AG09319 (cell line): Measurements from ENCODE around the gene SETBP1.

ENCODE experiments used
- DNase-seq: peaks from one replicate; pipeline ENCODE4 v3.0.0-alpha.2; 2010; ENCODE audit warnings: low read depth; ENCODE audit errors: extremely low read depth
- CTCF ChIP-seq: IDR thresholded peaks from 2 replicates; pipeline ENCODE4 v1.5.1; 2011; ENCODE audit warnings: low read depth, mild to moderate bottlenecking, inconsistent platforms, low read length, moderate library complexity

Gene SETBP1

GRCh38 chr18:44869533-44869932 lies 188.8 kb downstream of the SETBP1 start:
- DNase-seq: no peak
- no peak for TF ChIP-seq CTCF

- no peak for TF ChIP-seq CTCF
Observed at GRCh38 chr18:44870631-44871502, 190.2 kb downstream of the SETBP1 start.

GRCh38 chr18:44871771-44872170 lies 191.1 kb downstream of the SETBP1 start:
- no peak for TF ChIP-seq CTCF
- DNase-seq: no peak

More at GRCh38 chr18:44870631-44871502, 190.2 kb downstream of the SETBP1 start:
- no peak for DNase-seq

GRCh38 chr18:44876024-44876423 lies 195.3 kb downstream of the SETBP1 start:
- no peak for DNase-seq

GRCh38 chr18:44876755-44877154 lies 196.1 kb downstream of the SETBP1 start:
- DNase-seq: no peak
- no peak for TF ChIP-seq CTCF

More at GRCh38 chr18:44876024-44876423, 195.3 kb downstream of the SETBP1 start:
- TF ChIP-seq CTCF: no peak

GRCh38 chr18:44878335-44878734 lies 197.6 kb downstream of the SETBP1 start:
- no peak for TF ChIP-seq CTCF
- DNase-seq: no peak

- DNase-seq: no peak
- TF ChIP-seq CTCF: no peak
Observed at GRCh38 chr18:44880170-44880569, 199.5 kb downstream of the SETBP1 start.
